Measurements from ENCODE around the gene ANKRD10. TPM values are rescaled to one million over a fixed set of nuclear protein-coding genes. Genes with fewer than 3 reads are reported as not detected.
A peak's percentile ranks its signal among the peaks of the same experiment; 100 is the strongest.

Gene ANKRD10
- total and polyA plus RNA-seq, 2 donors from 2014 or later, result 64.9 to 159 TPM

DNA sequence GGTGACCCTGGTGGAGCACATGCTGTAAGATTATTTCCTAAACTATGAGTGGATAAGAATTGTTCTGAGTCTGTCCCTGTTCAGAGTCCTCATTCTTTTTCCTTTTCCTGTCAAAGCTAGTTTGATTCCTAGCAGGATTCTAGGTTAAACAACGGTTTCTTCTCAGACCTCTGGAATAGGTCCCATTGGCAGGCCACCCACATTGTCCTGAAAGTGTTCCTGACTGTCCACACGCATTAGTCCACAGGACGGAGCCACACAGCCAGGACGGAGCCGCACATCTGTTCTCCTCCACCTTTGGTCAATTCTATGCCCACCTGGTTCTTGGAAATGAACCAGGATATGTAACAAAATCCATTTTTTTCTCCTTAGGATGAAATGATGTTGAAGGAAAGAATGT is 46.1 kb downstream of the ANKRD10 start:
- peak overlapping the region; percentile 88 to 94 for H3K27ac ChIP-seq (ENCODE audit: low read depth in 2 of 2, low read length in 2 of 2)
- TF ChIP-seq, protein P1, sequence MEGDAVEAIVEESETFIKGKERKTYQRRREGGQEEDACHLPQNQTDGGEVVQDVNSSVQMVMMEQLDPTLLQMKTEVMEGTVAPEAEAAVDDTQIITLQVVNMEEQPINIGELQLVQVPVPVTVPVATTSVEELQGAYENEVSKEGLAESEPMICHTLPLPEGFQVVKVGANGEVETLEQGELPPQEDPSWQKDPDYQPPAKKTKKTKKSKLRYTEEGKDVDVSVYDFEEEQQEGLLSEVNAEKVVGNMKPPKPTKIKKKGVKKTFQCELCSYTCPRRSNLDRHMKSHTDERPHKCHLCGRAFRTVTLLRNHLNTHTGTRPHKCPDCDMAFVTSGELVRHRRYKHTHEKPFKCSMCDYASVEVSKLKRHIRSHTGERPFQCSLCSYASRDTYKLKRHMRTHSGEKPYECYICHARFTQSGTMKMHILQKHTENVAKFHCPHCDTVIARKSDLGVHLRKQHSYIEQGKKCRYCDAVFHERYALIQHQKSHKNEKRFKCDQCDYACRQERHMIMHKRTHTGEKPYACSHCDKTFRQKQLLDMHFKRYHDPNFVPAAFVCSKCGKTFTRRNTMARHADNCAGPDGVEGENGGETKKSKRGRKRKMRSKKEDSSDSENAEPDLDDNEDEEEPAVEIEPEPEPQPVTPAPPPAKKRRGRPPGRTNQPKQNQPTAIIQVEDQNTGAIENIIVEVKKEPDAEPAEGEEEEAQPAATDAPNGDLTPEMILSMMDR (IDR thresholded peaks at IDR 0.05; ENCODE audit: borderline replicate concordance, extremely low read depth, insufficient read depth), result no peak
- FAIRE-seq, result no peak
- no peak overlapping the region for H3K4me3 ChIP-seq (ENCODE audit: low read length in 3 of 3)
- H3K9me3 ChIP-seq (ENCODE audit: control insufficient read depth in 2 of 3, insufficient read depth in 1 of 3, low read length in 3 of 3), result no peaks in the 10 kb centered on the region
- intact Hi-C loops (cut with DNase I), result no loop called here
- no peak for DNase-seq
- no peak overlapping the region for H3K9ac ChIP-seq (ENCODE audit: low read length in 3 of 3)
- H3K27me3 ChIP-seq (ENCODE audit: control insufficient read depth, insufficient read depth, low read length), result no peaks in the 10 kb centered on the region
- peaks cover 0 to 13% (median 10%) of the 10 kb centered on the region in 3 donors for H3K4me1 ChIP-seq (ENCODE audit: control insufficient read depth in 2 of 3, insufficient read depth in 2 of 3, low read depth in 1 of 3, low read length in 3 of 3)
- H3K36me3 ChIP-seq (ENCODE audit: control insufficient read depth in 2 of 3, insufficient read depth in 3 of 3, low read length in 3 of 3), result no peaks in the 10 kb centered on the region

DNA sequence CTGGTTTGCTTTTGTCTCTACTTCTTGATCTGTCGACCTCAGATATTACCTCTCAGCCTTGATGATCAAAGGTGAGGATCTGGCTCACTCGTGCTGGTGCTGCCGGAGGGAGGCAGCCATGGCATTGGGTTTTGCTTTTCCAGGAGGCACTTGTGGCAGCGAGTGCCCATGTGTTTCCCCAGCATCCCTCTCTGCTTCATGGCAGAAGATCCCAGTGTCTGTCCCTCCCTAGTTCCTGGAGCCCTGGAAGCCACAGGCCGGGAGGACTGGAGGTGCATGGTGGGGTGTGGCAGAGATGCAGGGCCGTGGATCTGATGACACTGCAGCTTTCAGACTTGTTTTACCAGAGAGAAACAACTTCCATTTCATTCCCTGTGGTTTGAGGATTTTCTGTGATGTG is 47.5 kb downstream of the ANKRD10 start:
- peaks cover 0 to 13% (median 10%) of the 10 kb centered on the region in 3 donors for H3K4me1 ChIP-seq (ENCODE audit: control insufficient read depth in 2 of 3, insufficient read depth in 2 of 3, low read depth in 1 of 3, low read length in 3 of 3)
- FAIRE-seq, result no peak
- intact Hi-C loops (cut with DNase I), result no loop called here
- no peak overlapping the region for H3K9ac ChIP-seq (ENCODE audit: low read length in 3 of 3)
- H3K27ac ChIP-seq (ENCODE audit: low read depth in 2 of 2, low read length in 2 of 2), result no peak overlapping the region
- H3K4me3 ChIP-seq (ENCODE audit: low read length in 3 of 3), result no peak overlapping the region
- H3K27me3 ChIP-seq (ENCODE audit: control insufficient read depth, insufficient read depth, low read length), result no peaks in the 10 kb centered on the region
- no peaks in the 10 kb centered on the region for H3K36me3 ChIP-seq (ENCODE audit: control insufficient read depth in 2 of 3, insufficient read depth in 3 of 3, low read length in 3 of 3)
- H3K9me3 ChIP-seq (ENCODE audit: control insufficient read depth in 2 of 3, insufficient read depth in 1 of 3, low read length in 3 of 3), result no peaks in the 10 kb centered on the region
- TF ChIP-seq, protein P1 (IDR thresholded peaks at IDR 0.05; ENCODE audit: borderline replicate concordance, extremely low read depth, insufficient read depth), result no peak
- DNase-seq, result no peak

DNA sequence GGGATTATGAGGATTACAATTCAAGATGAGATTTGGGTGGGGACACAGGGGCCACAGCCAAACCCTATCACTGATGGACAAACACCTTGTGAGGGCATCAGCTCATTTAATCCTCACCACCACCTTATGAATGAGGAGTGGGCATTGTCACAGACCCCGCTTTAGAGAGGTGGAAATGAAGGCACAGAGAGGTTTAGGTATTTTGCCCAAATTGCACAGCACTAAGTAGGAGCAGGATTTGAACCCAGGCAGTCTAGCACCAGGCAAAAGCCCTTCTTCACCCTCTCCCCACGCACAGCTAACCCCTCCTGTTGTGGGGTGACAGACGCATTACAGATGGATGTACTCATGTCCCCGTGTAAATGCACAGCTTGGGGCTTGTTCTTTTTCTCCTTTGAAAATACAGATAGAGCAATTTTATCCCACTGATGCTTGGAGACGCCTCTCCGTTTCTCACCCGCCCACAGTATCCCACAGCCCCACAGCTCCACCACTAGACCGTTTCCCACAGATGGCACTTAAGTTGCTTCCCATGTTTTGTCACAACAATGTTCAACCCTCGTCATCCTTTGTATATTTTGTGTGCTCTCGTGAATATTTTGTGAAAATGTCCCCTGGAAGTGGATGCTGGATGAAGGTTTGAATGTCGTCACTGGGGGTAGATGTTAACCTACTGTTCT is 48.2 kb downstream of the ANKRD10 start:
- Histone ChIP-seq H3K9ac (ENCODE audit: low read length in 3 of 3) (no peak overlapping the region), H3K27ac (ENCODE audit: low read depth in 2 of 2, low read length in 2 of 2) (no peak overlapping the region), H3K9me3 (ENCODE audit: control insufficient read depth in 2 of 3, insufficient read depth in 1 of 3, low read length in 3 of 3) (no peaks in the 10 kb centered on the region), H3K4me3 (ENCODE audit: low read length in 3 of 3) (no peak overlapping the region), H3K4me1 (ENCODE audit: control insufficient read depth in 2 of 3, insufficient read depth in 2 of 3, low read depth in 1 of 3, low read length in 3 of 3) (peaks cover 0 to 13% (median 10%) of the 10 kb centered on the region in 3 donors), H3K36me3 (ENCODE audit: control insufficient read depth in 2 of 3, insufficient read depth in 3 of 3, low read length in 3 of 3) (no peaks in the 10 kb centered on the region), H3K27me3 (ENCODE audit: control insufficient read depth, insufficient read depth, low read length) (no peaks in the 10 kb centered on the region)
- TF ChIP-seq, protein P1 (IDR thresholded peaks at IDR 0.05; ENCODE audit: borderline replicate concordance, extremely low read depth, insufficient read depth), result no peak
- intact Hi-C loops (cut with DNase I), result no loop called here
- FAIRE-seq (no peak), DNase-seq (no peak)
